T-helper 2 cell (primary cell): ENCODE measurements around the gene DHX40.
A peak's percentile ranks its signal among the peaks of the same experiment; 100 is the strongest.
"Not testable (repeated sequence)": the region's sequence is repeated elsewhere in the genome, so short reads cannot be mapped to it uniquely, and the experiment has no call there.

Experiments
- DNase-seq, 5 experiments: peaks; one replicate each; pipeline versions ENCODE4 v3.0.0 to v3.0.0-alpha.2; 2012 to 2022
- total RNA-seq, 2 donors: gene quantifications; one replicate each; lab custom pipeline; 2026; lab: John Stamatoyannopoulos, UW

The DHX40 gene
- total RNA-seq: 78.5 to 100 reads per million in 2 donors

- DNase-seq: peak; percentile 82 to 97 (median 92)
These were observed at the start of gene DHX40 for GRCh38 chr17:59565171-59565958. DHX40 (plus strand) TSS chr17:59565610; CDS start chr17:59565672, 62 bp downstream.

GRCh38 chr17:59516451-59516850, 49.0 kb upstream of the DHX40 start:
- DNase-seq: no peak

GRCh38 chr17:59519132-59519531, 46.3 kb upstream of the DHX40 start:
- no peak for DNase-seq

GRCh38 chr17:59520251-59520650, 45.2 kb upstream of the DHX40 start:
- no peak for DNase-seq

- peak; percentile 10 to 51 (median 32) for DNase-seq
These were observed 43.8 kb upstream of the DHX40 start for GRCh38 chr17:59521465-59522126.

- not testable (repeated sequence) for DNase-seq
These were observed 40.5 kb upstream of the DHX40 start for GRCh38 chr17:59524930-59525329.

- no peak for DNase-seq
These were observed 39.7 kb upstream of the DHX40 start for GRCh38 chr17:59525668-59526067.

- DNase-seq: no peak
These were observed 39.0 kb upstream of the DHX40 start for GRCh38 chr17:59526451-59526850.

GRCh38 chr17:59527325-59527917, 38.0 kb upstream of the DHX40 start:
- DNase-seq: no peak

- no peak for DNase-seq
These were observed 37.5 kb upstream of the DHX40 start for GRCh38 chr17:59527931-59528330.

GRCh38 chr17:59530531-59530930, 34.9 kb upstream of the DHX40 start:
- no peak for DNase-seq

GRCh38 chr17:59533694-59534093, 31.7 kb upstream of the DHX40 start:
- no peak for DNase-seq

GRCh38 chr17:59534583-59534982, 30.8 kb upstream of the DHX40 start:
- no peak for DNase-seq

- DNase-seq: no peak
These were observed 27.1 kb upstream of the DHX40 start for GRCh38 chr17:59538195-59538909.

GRCh38 chr17:59542960-59543635, 22.3 kb upstream of the DHX40 start:
- DNase-seq: no peak

GRCh38 chr17:59545942-59546341, 19.5 kb upstream of the DHX40 start:
- DNase-seq: no peak

GRCh38 chr17:59547131-59547915, 18.1 kb upstream of the DHX40 start:
- no peak for DNase-seq

- DNase-seq: not testable (repeated sequence)
These were observed 16.4 kb upstream of the DHX40 start for GRCh38 chr17:59548985-59549384.

GRCh38 chr17:59550703-59551102, 14.7 kb upstream of the DHX40 start:
- DNase-seq: no peak

- DNase-seq: no peak
These were observed 7.4 kb upstream of the DHX40 start for GRCh38 chr17:59558039-59558438.

GRCh38 chr17:59558953-59559352, 6.5 kb upstream of the DHX40 start:
- DNase-seq: no peak

- DNase-seq: peak in 1 of 5 experiments; percentile 37
These were observed 4.4 kb upstream of the DHX40 start for GRCh38 chr17:59561042-59561441.
